ENCODE results near the gene CA5A. TPM values are rescaled to one million over a fixed set of nuclear protein-coding genes. Genes with fewer than 3 reads are reported as not detected.

The CA5A gene
- total and polyA plus RNA-seq, 2 of the 13 experiments (the other 11 are each of a cell fraction or from before 2014, with no cell fraction given), result 66.8 to 106 TPM

- TF ChIP-seq ZBTB2 (CRISPR knock-in tag; IDR thresholded peaks at IDR 0.05; ENCODE audit: low read depth) (peak; percentile 92), TRIM22 (IDR thresholded peaks at IDR 0.05) (no peak), DBP (CRISPR knock-in tag; IDR thresholded peaks at IDR 0.05; ENCODE audit: not compliant biosample characterization) (peak; percentile 93), PAWR (CRISPR knock-in tag; IDR thresholded peaks at IDR 0.05; ENCODE audit: borderline replicate concordance) (peak; percentile 75; the same call in 1 of the 2 replicates), RXRA (CRISPR knock-in tag; IDR thresholded peaks at IDR 0.05) (peak; percentile 77), ZNF17 (CRISPR knock-in tag; IDR thresholded peaks at IDR 0.05) (no peak), MTERF4 (CRISPR knock-in tag; IDR thresholded peaks at IDR 0.05) (0 out of 2 replicates have a peak, but pooled peaks have one; percentile 36), ZNF12 (CRISPR knock-in tag; IDR thresholded peaks at IDR 0.05) (no peak; the same call in 1 of the 2 replicates), ZNF713 (CRISPR knock-in tag; IDR thresholded peaks at IDR 0.05) (peak; percentile 92; the same call in 1 of the 2 replicates), ZEB1 (IDR thresholded peaks at IDR 0.05; ENCODE audit: insufficient replicate concordance, low read depth) (peak; percentile 96), GLI4 (CRISPR knock-in tag; IDR thresholded peaks at IDR 0.05; ENCODE audit: borderline replicate concordance) (no peak), ZFY (CRISPR knock-in tag; IDR thresholded peaks at IDR 0.05) (peak; percentile 90), FIP1L1 (IDR thresholded peaks at IDR 0.05; ENCODE audit: borderline replicate concordance, insufficient read depth, low read depth, low read length) (no peak), CSRNP1 (CRISPR knock-in tag; IDR thresholded peaks at IDR 0.05) (0 out of 2 replicates have a peak, but pooled peaks have one; percentile 29), ZNF160 (CRISPR knock-in tag; IDR thresholded peaks at IDR 0.05) (peak; percentile 69; the same call in 1 of the 2 replicates), SP1 (IDR thresholded peaks at IDR 0.05) (peak; percentile 82), SP1 (CRISPR knock-in tag; IDR thresholded peaks at IDR 0.05) (peak; percentile 70), TERF1 (CRISPR knock-in tag; IDR thresholded peaks at IDR 0.05) (no peak), NFKB2 (CRISPR knock-in tag; IDR thresholded peaks at IDR 0.05; ENCODE audit: borderline replicate concordance) (peak; percentile 69; the same call in 1 of the 2 replicates), ZNF460 (CRISPR knock-in tag; IDR thresholded peaks at IDR 0.05; ENCODE audit: borderline replicate concordance) (no peak; the same call in 1 of the 2 replicates), ZNF740 (CRISPR knock-in tag; IDR thresholded peaks at IDR 0.05) (0 out of 2 replicates have a peak, but pooled peaks have one; percentile 48)
Observed at GRCh38 chr16:87950765-87951551, 14.6 kb upstream of the CA5A start, which contains the start of gene BANP (continued).
